ENCODE measurements around the gene BRF1.
"Not testable (repeated sequence)": the region's sequence is repeated elsewhere in the genome, so short reads cannot be mapped to it uniquely, and the experiment has no call there.

Gene BRF1

DNA sequence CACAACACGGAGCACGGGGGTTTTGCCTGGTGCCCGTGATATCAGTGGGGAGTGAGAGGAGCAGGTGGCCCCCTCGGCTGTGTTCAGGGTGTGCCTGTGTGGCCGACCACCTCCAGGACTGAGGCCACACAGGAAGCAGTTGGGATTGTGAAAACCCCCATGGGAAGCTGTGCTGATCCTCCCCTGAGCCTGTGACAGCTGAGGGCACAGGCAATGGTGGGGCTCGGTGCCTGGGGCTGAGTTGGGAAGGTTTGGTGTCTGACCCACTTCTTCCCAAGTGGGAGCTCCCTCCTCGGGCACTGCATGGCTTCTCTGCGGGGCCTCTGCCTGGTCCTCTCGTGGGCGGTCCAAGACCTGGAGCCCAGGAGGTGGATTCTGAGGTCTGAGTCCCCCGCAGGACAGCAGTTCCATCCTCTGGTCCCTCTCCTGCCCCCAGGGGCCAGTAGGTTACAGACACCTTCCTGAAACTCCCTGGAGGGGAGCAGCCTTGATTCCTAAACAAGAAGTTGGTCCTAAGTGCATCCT, 31.6 kb upstream of the BRF1 start:
- DNase-seq = no peak

DNA sequence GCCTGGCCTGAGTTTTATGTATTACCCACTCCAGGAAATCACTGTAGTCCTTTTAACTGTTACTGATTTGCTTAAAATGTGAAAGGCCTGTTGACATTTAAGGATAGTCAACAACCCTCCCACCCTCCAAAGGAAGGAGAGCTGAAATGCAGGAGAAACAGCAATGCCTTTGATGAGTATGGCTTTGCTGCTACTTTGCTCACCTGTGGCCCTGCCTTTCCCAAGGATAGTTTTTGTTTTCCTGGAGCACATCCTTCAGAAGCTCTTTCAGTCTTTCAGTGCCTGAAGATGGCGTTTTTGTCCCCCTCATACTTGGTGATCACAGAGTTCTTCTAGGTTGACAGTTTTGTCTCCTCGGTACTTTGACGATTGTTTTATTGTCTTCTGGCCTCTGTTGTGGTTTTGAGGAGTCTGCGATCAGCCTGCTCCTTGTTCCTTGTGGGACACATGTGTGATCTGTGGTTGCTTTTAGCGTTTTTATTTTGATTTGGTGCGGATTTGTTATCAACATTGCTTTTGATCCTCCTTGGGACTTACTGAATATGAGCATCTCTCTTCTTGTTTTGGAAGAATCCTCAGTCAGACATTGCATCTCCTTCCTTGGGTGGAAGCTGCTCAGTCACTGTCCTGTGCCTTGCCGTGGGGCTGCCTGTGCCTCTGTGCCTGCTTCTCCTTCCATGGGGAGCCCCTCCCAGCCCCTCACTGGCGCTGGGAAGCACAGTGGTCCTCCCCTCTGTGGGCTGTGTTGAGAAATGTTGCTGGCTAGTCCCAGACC, 31.0 kb upstream of the BRF1 start:
- no peak for DNase-seq

DNA sequence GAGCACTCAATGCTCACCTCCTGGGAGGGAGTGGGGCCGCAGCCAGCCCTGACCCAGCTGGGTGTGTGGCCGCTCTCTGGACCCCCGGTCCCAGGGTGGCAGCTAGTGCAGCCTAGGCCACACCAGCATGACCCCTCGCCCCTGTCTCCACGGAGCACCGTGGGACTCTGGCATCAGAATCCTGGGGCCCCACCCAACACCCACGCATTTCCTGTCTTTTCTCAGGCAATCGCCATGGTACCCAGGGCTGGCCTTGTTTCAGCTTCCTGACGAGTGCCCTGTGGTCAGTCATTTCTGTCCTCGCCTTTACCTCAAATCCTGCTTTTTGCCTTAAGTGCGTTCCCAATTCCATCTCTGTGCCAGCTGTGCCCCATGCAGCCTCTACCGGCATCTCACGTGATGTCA, 29.7 kb upstream of the BRF1 start:
- DNase-seq = peak; percentile 39

DNA sequence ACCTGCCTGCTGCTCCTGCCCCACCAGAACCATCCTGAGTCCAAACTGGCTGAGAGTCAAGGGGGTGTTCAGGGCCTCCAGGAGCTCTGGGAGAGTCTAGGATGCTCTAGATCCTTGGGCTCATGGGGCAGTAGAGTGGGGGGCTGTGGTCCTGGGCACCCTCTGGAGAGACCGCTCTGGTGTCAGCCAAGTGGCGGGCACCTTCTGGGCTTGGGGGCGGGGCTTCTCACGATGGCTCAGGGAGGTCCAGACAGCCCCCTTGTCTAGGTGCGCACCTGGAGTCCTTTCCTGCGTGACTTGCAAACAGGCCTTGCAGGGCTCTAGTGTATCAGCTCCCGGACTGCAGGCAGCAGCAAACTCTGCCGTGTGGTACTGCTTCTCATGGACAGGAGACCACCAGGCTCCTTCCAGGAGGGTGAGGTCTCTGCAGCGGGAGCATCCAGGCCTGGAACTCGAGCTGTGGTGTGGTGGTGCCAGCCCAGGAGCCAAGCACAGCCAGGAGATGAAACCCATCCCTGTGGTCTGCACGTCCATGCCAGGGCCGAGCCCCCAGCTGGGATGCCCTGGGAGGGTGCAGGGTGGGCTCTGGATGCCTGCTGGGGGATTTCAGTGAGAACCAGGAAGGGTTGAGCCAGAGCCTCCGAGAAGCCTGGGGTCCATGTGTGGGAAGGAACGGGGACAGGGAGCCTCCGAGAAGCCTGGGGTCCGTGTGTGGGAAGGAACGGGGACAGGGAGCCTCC, 28.8 kb upstream of the BRF1 start:
- no peak for DNase-seq

DNA sequence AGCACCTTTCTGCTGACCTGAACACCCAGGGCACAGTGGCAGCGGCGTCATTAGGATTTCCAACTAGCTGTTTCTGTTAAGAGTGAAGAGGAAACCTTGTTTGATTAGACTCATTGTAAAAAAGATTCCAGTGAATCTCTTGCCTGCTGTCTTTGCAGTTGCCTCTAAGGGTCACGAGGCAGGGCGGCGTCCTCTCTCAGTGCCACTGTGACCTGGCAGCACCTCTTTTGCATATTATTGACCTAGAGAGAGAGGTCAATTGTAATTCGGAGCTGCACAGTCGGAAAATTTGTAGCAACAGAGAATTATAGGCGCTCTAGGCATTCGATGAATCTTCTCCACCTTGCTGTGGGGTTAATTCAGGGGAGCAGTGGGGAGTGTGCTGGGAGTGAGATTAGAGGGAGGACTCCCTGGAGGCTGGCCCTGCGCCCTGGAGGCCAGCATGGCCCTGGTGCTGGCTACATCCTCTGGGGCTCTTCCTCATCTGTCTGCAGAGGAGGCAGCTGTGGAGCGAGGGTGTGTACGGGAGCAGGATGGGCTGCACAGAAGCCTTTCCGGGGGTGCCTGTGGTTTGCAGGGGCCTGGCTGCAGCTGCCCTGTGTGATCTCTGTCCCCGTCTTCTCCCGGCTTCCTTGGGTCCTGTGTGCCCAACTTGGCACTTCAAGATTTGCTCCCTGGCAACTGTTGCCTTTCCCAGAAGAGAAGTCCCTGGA, 28.0 kb upstream of the BRF1 start:
- peak; percentile 32 for DNase-seq

DNA sequence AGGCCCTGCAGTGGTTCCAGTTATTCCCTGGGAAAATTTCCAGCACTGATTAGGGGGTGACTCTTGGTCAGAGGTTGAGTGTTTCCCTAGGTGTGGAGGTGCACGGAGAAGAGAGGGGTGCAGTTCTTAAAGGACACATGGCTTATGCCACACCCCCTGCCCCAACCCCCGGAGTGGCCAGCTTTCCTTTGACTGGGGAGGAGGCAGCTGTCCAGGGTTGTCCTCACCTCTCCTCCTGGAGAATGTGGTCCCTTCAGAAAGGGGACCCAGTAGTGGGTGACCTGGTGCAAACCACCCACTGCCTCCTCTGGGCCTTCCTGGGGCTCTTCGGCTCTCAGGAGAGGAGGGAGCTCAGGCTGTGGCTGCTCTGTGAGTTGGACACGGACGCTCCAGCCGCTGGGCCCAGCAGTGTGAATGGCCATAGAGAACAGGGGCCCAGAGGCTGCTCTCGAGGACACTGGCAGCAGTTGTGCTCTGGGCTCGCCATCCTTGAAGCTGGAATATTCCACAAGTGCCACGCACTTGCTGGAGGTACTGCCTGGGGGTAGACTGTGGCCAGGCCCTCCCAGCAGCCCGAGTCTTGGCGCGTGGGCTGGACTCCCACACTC, 27.4 kb upstream of the BRF1 start:
- no peak for DNase-seq

DNA sequence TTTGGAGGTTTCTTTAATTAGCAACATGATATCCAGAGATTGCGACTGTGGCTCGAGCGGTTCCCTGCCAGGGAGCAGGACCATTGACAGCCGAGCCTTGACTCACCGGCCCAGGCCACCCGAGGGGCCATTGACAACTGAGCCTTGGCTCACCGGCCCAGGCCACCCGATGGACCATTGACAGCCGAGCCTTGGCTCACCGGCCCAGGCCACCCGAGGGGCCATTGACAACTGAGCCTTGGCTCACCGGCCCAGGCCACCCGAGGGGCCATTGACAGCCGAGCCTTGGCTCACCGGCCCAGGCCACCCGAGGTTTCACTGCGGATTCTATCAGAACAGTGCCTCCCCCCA, 26.9 kb upstream of the BRF1 start:
- not testable (repeated sequence) for DNase-seq

DNA sequence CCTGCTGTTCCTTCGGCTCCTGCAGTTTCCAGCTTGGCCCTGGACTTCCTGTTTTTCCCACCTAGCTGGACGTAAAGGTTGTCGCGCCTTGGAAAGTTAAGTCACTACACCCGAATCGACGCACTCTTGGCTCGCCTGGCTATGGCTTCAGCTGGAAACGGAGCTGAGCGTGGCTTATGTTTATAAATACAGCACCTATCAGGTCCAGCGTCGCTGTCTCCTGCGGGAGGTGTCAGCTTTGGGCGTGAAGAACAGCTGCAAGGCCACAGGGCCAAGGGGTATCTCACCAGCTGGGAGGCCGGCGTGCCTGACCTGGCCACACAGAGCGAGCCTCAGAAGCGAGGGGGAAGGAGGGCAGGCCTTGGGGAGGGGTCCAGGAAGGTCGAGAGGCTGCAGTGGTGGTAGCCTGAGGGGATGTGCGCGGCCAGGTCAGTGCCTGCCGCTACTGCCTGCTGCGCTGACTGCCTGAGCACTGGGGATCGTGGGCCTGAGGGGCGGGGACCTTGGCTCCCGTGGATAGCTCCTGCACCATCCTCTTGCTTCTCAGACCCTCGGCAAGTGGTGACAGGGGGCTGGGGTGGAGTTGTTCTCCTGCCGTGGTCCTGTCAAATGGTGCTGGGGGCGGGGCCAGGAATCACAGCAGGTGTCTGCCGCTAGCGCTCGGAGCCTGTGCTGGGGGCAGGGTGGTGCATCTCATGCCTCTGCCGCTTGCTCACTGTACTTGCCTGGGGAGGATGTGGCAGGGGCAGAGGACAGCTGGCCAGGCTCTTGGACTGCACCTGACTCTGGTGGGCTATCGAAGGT, 26.3 kb upstream of the BRF1 start:
- DNase-seq = no peak

DNA sequence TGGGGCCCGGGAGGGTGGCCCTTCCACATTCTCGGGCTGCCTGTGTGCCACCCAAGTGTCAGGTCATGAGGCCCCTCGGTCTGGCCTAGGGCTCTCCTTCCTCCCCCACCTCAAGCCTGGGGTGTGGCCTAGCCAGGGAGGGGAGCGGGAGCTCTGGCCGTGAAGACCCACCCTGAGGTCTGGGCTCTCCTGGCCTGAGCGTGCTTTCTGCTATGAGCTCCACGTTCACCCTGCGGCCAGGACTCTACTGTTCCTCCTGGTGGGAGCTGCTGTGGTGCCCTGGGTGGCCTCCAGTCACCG, 25.7 kb upstream of the BRF1 start:
- no peak for DNase-seq

DNA sequence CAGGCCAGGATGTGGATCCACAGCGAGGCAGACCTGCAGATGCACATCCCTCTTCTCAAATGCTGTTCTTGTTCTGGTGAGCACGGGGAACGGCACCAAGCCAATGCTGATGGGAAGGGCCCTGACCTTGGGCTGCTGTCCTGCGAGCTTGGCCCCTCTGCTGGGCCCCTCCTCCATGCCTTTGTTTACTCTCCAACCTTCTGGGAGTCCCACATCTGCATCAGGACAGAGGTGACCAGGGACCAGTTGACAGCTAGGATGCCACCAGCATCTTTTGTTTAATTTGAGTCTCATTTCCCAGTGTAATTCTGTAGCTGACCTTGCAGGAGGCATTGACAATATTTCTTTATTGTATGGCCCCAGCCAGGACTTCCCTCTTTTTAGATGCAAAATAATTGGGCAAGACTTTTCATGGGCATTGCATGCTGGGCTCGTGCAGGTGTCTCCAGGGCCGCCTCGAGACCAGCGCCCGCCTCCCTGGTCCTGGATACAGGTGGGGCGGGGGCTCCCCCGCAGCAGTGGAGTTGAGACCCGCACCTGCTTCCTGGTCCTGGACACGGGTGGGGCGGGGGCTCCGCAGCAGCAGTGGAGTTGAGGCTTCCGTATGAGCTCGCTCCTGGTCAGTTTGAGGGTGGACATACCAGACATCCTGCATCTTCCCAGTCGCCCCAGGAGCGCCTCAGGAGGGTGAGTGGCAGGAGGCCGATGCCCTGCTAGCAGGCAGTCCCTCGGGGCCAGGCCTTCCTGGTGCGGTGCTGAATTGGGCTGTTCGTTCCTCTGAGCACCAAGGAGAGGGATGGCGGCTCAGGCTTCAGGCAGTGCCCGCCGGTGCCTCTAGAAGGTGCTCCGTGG, 25.1 kb upstream of the BRF1 start:
- no peak for DNase-seq

DNA sequence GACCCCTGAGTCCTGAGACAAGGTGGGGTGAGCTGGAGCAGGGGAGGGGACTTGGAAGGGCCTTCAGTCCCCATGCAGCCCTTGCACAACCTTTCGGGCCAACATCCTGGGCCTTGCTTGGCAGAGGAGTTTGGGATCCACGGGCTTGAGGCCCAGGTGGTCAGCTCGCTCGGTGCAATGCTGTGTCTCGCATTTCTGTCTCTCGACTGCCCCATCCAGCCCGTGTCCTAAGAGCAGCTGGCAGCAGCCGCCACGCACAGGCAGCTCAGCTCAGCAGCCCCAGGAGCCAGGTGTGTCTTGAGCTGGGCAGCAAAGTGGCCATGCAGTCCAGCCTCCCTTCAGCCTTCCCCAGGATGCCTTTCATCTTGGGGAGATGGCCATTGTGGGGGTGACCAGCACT, 24.5 kb upstream of the BRF1 start:
- DNase-seq = no peak

DNA sequence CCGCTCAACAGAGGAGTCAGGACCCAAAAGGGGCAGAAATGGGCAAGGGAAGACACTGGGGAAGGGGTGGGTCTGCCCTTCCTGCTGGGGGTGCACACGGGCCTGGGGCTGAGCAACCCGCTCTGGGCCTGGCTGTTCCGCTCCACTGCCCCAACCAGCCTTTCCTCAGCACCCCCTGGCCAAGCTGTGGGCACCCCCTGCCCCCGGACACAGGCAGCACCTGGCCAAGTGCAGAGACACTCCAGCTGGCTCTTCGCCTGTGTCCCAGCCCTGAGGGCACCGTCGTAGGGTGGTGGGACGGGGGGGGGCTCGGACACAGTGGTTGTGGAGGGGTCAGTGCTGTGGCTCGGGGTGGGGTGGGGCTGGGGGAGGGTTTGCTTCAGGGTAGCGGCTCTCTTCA, 24.1 kb upstream of the BRF1 start:
- DNase-seq = no peak

DNA sequence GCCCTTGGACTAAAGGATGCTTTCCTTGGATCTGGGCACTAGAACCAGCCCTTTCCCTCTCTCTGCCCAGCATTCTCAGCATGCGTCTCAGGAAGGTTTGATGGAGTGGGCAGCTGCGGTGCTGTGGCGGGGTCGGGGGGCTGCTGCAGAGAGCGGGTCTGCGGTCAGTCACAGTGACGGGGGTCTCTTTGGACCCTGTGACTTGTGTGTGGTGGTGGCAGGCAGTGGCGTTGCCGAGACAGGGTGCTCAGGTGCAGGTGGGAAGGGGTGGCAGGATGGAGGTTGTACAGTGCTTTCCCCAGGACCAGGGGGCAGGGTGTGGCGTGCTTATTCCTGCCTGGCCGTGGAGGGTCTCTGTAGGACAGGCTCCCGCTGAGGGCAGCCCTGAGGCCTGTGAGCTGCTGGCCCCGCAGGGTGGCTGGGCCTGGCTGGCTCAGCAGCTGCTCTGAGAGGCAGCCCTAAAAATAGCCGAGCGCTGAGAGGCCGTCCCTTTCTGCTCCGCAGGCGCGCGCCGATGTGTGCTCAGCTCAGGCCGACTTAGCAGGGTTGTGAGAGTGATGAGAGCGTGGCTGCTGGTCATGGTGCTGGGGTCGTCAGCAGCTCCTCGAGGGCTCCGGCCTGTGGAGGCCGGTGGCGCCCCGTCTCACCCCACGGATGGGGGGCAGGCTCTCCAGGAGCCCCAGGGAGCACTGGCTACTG, 23.4 kb upstream of the BRF1 start:
- no peak for DNase-seq

DNA sequence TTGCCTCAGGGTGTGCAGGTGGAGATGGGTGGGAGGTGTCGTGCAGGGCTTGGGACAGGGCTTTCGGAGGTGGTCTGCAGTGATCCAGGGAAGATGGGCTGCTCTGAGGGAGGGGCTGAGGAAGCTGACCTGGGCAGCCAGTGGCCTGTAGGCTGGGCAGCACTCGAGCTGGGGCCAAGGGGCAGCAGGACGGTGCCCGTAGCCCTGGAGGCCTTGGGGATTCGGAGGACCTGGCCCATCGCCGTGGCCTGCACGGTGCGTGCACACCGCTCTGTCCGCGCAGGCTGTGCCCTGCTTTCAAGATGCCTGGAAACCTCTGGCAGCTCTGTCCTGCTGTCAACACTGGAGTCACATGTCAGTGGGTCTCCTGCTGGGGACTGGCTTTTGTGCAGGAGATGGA, 22.9 kb upstream of the BRF1 start:
- DNase-seq = no peak

DNA sequence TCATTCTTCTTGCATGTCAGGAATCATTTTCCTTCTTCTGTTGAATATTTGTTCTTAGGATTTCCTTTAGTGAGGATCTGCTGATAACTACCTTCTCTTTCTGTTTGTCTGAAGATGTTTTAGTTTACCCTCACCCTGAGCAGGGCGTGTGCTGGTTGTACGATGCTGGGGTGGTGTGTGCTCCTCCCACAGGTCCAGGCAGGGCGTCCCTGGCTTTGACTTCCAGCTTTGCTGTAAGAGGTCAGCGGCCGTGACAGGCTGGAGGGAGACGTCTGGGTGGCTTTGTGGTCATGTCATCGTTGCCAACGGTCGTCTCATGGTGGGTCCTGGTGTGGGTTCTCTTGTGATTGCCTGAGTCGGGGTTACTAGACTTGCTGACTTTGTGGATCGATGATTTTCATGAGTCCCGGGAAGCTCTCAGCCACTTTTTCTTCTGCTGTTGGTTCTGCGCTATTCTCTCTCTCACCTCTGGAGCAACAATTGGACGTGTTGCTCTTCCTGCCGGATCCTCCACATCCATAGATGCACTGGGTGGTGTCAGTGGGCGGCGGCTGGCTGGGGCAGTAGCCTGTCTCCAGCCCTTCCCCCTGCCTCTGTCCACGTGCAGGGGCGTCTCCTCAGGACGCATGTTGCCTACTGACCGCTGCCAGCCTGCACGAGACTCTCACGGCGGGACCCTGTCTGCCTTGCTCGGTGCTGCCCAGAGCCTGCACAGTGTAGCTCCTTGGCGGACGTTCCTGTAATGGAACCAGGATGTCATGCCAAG, 22.2 kb upstream of the BRF1 start:
- DNase-seq = no peak

DNA sequence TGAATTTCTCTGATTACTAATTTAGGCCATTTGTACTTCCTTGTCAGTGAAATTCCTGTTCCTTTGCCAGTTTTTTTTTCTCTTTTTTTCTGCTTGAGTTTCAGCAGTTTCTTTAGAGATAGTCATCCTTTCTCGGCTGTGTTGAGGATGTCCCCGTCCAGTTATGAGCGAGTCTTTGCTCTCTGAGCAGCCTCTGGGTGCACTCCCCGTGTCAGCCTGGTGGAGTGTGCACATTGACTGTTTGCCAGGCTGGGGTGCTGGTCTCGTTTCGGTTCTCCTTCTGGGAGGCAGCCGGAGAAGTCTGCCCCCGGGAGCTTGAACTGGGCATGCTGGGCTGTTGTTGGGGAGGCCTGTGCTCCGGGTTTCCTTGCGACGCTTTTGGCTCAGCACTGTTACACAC, 16.7 kb upstream of the BRF1 start:
- peak; percentile 44 for DNase-seq

DNA sequence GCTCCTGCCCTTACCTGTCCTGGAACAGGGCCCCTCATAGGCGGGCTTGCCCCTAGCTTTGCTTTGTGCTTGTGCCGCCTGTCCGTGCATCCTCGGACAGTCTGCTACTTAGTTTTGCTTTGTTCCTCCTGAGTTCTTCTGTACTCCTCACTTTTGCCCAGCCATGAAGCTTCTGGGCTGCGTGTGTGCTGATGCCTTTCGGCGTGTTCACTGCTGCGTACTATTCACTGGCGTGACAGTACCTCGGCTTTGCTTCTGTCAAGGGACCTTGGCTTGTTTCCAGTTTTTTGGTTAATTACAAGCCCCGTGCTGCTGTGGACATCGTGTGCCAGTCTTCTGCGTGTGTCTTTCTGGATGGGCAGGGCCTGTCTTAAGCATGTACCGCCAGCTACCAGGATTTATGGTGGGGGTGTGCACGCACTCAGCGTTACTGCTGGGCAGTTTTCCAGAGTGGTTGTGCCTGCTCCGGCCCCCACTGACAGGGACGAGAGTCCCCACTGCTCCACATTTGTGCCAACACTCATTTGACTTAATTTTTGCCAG, 16.2 kb upstream of the BRF1 start:
- peak; percentile 30 for DNase-seq

DNA sequence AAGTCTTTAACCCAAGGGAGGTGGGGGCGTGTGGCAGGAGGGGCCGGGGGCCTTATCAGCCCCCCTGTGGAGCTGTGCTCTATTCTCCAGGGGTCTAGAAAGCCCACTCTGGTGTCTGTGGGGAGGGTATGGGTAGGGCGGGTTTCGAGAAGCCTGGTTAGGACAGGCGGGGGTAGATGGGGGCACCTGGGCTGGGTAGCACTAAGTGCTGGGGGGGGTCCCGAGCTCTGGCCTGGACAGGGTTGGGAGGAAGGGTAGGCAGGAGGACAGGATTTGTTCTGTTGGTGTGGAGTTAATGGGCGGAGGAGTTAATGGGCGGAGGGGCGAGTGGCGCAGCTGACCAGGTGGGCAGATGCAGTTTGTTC, 15.8 kb upstream of the BRF1 start:
- no peak for DNase-seq

DNA sequence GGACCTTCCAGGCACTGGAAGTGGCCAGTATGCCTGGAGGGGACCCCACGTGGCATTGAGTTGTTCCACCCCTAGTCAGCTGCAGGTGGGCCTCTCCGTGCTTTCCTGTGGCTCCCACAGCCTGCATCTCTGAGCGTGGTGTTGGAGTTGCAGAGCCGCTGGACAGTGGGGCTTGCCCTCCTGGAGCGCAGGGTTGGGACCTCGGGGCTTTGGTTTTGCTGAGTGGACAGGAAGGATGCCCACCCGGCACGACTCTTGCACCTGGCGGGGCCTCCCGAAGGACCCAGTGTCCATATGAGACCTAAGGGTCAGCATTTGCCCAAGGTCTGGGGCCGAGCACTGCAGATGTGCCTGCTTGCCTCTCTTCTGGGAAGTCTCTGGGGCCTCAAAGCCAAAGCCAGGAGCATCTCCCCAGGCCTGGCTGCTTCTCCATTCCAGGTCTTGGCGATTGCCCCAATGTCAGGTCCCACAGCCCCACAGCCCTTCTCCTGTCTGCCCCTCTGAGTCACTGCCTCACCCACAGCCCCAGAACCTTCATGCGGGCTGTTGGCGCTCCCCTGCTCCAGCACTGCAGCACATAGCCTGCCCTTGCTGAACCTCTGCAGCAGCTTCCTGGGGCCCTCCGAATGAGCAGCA, 15.3 kb upstream of the BRF1 start:
- peak; percentile 66 for DNase-seq

Data from hematopoietic multipotent progenitor cell treated with erythropoietin and hydrocortisone succinate and interleukin-3 and kit ligand, for 4 days (in vitro differentiated cells).